NB4 (cell line): ENCODE measurements around the gene ABCB6.

Experiments
- DNase-seq: peaks from one replicate; pipeline ENCODE4 v3.0.0; 2010; ENCODE audit warnings: low read depth
- H3K4me3 ChIP-seq: one replicate; pipeline ENCODE4 v1.5.1; 2011; ENCODE audit warnings: mild to moderate bottlenecking, low read depth, low read length, moderate library complexity
- MAX ChIP-seq: IDR thresholded peaks from 2 replicates; pipeline ENCODE4 v1.6.1; 2011; ENCODE audit warnings: low read depth, low read length
- MYC ChIP-seq: IDR thresholded peaks from 2 replicates; pipeline ENCODE4 v1.6.1; 2011; ENCODE audit warnings: low read depth, low read length
- POLR2A ChIP-seq: IDR thresholded peaks from 2 replicates; pipeline ENCODE4 v1.6.1; 2011; ENCODE audit warnings: mild to moderate bottlenecking; ENCODE audit not compliant: insufficient read length; ENCODE audit errors: extremely low read depth
- TF ChIP-seq, protein P1 (sequence below): IDR thresholded peaks from one replicate; pipeline ENCODE4 v1.5.1; 2012; ENCODE audit warnings: low read depth, low read length

The ABCB6 gene

DNA sequence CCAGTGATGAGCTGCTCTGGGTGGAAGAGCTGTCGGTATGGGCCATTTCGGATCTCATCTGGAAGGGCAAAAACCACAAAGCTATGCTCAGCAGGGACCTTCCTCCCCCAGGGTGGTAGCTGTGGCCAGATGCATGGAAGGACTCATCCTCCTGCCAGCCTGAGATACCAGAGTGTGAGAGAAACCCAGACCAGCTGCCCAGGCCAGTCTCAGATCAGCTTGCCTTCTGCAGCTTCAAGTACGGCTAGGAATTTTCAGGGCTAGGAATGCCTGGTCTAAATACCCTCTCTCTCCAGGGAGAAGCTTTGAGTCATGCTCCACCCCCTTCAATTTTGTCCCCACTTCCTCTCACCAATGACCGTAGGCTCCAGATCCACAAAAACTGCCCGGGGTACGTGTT is 32.9 kb upstream of the ABCB6 start:
- H3K4me3 ChIP-seq, result peak overlapping the region; percentile 66
- peak; percentile 84 for DNase-seq
- TF ChIP-seq POLR2A (no peak), MYC (no peak), MAX (no peak)
- TF ChIP-seq, protein P1, sequence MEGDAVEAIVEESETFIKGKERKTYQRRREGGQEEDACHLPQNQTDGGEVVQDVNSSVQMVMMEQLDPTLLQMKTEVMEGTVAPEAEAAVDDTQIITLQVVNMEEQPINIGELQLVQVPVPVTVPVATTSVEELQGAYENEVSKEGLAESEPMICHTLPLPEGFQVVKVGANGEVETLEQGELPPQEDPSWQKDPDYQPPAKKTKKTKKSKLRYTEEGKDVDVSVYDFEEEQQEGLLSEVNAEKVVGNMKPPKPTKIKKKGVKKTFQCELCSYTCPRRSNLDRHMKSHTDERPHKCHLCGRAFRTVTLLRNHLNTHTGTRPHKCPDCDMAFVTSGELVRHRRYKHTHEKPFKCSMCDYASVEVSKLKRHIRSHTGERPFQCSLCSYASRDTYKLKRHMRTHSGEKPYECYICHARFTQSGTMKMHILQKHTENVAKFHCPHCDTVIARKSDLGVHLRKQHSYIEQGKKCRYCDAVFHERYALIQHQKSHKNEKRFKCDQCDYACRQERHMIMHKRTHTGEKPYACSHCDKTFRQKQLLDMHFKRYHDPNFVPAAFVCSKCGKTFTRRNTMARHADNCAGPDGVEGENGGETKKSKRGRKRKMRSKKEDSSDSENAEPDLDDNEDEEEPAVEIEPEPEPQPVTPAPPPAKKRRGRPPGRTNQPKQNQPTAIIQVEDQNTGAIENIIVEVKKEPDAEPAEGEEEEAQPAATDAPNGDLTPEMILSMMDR, result no peak

- peak overlapping the region; percentile 52 for H3K4me3 ChIP-seq
- peak; percentile 73 for DNase-seq
- TF ChIP-seq MYC, result no peak
- TF ChIP-seq, protein P1, result no peak
- TF ChIP-seq MAX, result 0 out of 2 replicates have a peak, but pooled peaks have one; percentile 6
- TF ChIP-seq POLR2A, result no peak
Observed at GRCh38 chr2:219250049-219250781, 31.5 kb upstream of the ABCB6 start.

- H3K4me3 ChIP-seq, result peak overlapping the region; percentile 52
- DNase-seq, result peak; percentile 94
- TF ChIP-seq POLR2A, result peak; percentile 29
- peak; percentile 39; the same call in 1 of the 2 replicates for TF ChIP-seq MYC
- TF ChIP-seq, protein P1, result no peak
Observed at GRCh38 chr2:219249203-219249980, 30.6 kb upstream of the ABCB6 start.

DNA sequence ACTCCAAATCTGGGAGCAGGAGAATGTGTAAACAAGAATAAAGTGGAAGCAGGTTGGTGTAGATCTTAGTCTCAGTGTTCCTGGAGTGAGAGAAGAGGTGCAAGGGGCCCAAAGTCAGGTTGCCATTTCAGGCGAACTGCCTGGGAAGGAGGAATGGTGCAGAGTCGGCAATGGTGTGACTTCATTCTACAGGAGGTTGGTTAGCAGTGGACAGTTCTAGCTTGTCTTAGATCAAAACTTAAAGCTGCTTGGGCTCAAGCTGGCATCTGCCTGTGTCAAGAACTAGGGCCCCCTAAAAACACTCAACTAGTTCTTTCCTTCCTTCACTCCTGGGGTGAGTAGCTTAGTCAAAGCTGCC is 30.1 kb upstream of the ABCB6 start:
- no peak for DNase-seq
- H3K4me3 ChIP-seq, result peak overlapping the region; percentile 52
- TF ChIP-seq MYC (no peak), POLR2A (no peak), MAX (no peak)
- TF ChIP-seq, protein P1, result no peak

DNA sequence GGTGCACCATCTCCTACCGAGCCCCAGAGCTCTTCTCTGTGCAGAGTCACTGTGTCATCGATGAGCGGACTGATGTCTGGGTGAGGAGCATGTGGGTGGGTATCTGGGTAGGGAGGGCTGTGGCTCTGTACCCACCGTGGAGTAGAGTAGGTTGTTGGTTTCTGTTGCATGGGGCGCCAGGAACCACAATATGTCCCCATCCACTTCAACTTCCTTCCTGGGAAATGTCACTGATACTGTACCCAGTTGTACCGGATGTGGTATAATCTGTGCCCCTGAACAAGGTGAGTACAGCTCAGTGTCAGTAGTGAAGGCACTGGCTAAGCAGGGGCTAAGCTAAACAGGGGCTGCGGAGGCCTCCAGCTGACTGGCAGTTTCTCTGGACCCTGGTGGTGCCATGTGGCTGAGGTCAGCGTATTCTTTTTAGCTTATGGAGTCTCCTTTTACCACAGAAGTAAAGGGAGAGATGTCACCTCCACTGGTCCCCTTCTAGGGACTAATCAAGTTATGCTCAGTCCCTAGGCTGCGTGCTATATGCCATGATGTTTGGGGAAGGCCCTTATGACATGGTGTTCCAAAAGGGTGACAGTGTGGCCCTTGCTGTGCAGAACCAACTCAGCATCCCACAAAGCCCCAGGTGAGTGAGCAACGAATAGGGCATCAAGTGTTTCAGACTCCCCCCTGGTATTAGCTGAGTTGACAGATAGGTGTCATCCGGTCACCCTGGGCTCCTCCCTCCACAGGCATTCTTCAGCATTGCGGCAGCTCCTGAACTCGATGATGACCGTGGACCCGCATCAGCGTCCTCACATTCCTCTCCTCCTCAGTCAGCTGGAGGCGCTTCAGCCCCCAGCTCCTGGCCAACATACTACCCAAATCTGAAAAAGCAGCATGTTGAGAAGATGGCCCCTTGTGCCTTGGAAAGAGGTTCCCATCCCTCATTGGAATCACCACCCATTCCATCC is 29.2 kb upstream of the ABCB6 start:
- no peak; the same call in 1 of the 2 replicates for TF ChIP-seq MYC
- no peak for TF ChIP-seq MAX
- H3K4me3 ChIP-seq, result peak overlapping the region; percentile 12
- peak; percentile 76 for DNase-seq

DNA sequence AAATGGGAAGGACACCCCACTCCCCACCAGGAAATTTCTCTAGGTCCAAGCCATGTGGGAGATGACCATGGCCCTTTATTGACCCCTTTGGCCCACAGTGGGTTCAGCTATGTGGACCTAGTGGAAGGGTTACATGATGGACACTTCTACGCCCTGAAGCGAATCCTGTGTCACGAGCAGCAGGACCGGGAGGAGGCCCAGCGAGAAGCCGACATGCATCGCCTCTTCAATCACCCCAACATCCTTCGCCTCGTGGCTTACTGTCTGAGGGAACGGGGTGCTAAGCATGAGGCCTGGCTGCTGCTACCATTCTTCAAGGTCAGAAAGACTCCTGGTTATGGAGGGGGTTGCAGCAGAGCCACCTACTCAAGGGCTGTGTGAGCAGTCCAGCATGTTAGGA is 27.8 kb upstream of the ABCB6 start:
- TF ChIP-seq MAX (no peak), POLR2A (no peak), MYC (no peak)
- DNase-seq, result no peak
- peak overlapping the region; percentile 91 for H3K4me3 ChIP-seq
